Naive B cell (primary cell): ENCODE results near the gene NFKBIL1. TPM values are rescaled to one million over a fixed set of nuclear protein-coding genes. Genes with fewer than 3 reads are reported as not detected.
A peak's percentile ranks its signal among the peaks of the same experiment; 100 is the strongest.
"Not testable (repeated sequence)": the region's sequence is repeated elsewhere in the genome, so short reads cannot be mapped to it uniquely, and the experiment has no call there.

ENCODE experiments used
- ATAC-seq, 2 donors: fragments of 150-1000 bp; cut with Tn5 transposase; 2 replicates each; pipeline ENCODE4 v1.10.0; 2021; ENCODE audit warnings: low read depth in 2 of 2, mild to moderate bottlenecking in 2 of 2, moderate library complexity in 2 of 2
- DNase-seq: peaks from one replicate; pipeline ENCODE4 v3.0.0; 2022
- H3K27ac Mint-ChIP-seq, 6 donors: one replicate each; pipeline ENCODE4 v1.8.0; 2020 to 2022; ENCODE audit warnings: mild to moderate bottlenecking in 6 of 6, mixed read lengths in 6 of 6, moderate library complexity in 5 of 6, inconsistent platforms in 2 of 6
- H3K27me3 Mint-ChIP-seq, 3 donors: one replicate each; pipeline ENCODE4 v1.8.0; 2021 to 2022; ENCODE audit warnings: mixed read lengths in 3 of 3, mild to moderate bottlenecking in 1 of 3
- H3K36me3 Mint-ChIP-seq, 2 donors: one replicate each; pipeline ENCODE4 v1.8.0; 2020 to 2022; ENCODE audit warnings: mixed read lengths in 2 of 2, inconsistent platforms in 1 of 2, mild to moderate bottlenecking in 1 of 2
- H3K4me1 Mint-ChIP-seq, 3 donors: one replicate each; pipeline ENCODE4 v1.8.0; 2020 to 2022; ENCODE audit warnings: mixed read lengths in 3 of 3, inconsistent platforms in 1 of 3, mild to moderate bottlenecking in 1 of 3, moderate library complexity in 1 of 3
- H3K4me3 Mint-ChIP-seq, 8 donors: one replicate each; pipeline ENCODE4 v1.8.0; 2020 to 2022; ENCODE audit warnings: mild to moderate bottlenecking in 8 of 8, mixed read lengths in 8 of 8, moderate library complexity in 8 of 8, inconsistent platforms in 2 of 8
- H3K9me3 Mint-ChIP-seq, 7 donors: one replicate each; pipeline ENCODE4 v1.8.0; 2020 to 2022; ENCODE audit warnings: mixed read lengths in 7 of 7, mild to moderate bottlenecking in 5 of 7, inconsistent platforms in 2 of 7, moderate library complexity in 1 of 7
- polyA plus RNA-seq, 6 donors: library from polyadenylated mRNA; unstranded; fragments of 300-500 nt; fragmentation: Illumina TruSeq; gene quantifications; one replicate each; pipeline ENCODE4 v1.2.3, GENCODE V29; 2021; ENCODE audit warnings: low read depth in 6 of 6

Gene NFKBIL1
- polyA plus RNA-seq, 6 donors from 2014 or later, result 0.24 to 11.4 (median 8.9) TPM

DNA sequence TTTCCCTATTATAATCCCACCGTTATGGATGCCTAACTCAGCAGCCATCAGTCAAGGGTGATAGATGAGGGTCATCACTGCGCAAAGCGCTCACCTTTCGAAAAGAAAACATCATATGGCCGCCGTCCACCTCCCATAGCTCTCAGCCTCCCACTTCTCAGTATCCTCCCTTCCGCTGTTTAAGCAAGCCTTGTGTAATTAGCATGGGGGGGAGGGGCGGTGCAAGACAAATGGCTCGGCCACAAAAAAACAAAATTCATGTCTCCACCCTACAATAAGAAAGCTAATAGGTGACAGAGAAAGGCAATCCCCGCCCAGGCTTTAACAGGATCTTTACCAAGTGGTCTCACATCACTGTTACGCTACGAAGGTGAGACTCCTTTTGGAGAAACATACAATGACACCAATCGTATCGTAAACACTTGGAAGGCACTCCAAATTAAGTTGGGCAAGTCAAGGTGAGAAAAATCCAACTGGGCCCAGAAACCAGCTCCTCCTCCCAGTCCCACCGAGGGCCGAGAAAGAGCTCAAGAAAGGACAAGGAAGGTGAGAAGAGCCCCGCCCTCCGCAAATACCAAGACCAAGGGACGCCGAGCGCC lies 6.2 kb upstream of the NFKBIL1 start:
- peak; percentile 35 to 42 for ATAC-seq

DNA sequence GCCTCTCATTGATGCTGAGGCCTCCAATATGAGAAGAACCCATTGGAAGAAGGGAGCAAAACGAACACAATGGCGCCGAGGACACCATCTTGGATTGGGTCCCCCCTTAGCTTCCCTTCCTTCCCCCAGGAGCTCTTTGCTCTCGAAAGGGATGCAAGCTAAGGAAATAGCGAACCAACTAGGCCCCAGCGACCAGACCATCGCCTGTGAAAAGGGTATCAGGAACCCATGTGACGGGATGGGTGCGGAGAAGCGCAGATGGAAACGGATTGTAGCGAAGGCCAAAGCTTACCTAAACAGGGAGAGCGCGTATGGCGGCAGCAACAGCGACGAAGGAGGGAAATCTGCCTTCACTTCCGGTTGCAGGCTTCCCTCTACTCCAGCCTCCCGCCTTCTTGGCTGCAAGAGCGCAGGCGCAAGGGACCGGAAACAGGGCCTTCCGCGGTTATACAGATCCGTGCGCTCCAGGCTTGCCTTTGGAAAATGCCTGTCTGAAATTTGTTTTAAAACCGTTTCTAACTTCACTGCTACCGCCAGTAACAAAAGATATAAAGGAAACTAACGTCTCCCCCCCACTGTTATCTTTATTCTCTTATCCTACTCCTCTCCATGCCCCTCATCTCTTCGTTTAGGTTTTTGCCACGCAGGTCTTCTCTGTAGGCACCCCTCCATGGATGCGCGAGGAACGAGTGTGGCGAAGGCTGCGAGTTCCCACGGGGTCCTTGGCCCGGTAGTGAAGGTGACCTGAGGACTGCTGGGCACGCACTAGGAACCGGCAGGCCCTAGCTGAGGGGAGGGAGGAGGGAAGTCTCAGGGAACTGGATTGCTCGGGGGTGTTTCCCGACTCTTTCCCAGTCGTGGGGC lies 5.5 kb upstream of the NFKBIL1 start, which contains the start of gene DDX39B:
DDX39B (minus strand) TSS at position 346 of the 864 bp plus-strand sequence. CDS start 1,471 bp downstream, outside the sequence.
- ATAC-seq, result peak; percentile 73 to 75
- H3K4me3 Mint-ChIP-seq, result peak within 1 kb of the TSS; percentile 90 to 100 (median 99)
- H3K36me3 Mint-ChIP-seq, result peaks cover 10 to 22% of the 10 kb centered on the region in 2 donors
- peak within 1 kb of the TSS; percentile 97 to 100 (median 100) for H3K27ac Mint-ChIP-seq
- H3K4me1 Mint-ChIP-seq, result peaks cover 42 to 53% (median 45%) of the 10 kb centered on the region in 3 donors
- no peaks in the 10 kb centered on the region for H3K9me3 Mint-ChIP-seq
- no peaks in the 10 kb centered on the region for H3K27me3 Mint-ChIP-seq
- peak; percentile 91 for DNase-seq

More for the DNA sequence above, 6.2 kb upstream of the NFKBIL1 start:
- H3K27ac Mint-ChIP-seq, result peak overlapping the region; percentile 97 to 100 (median 100)
- H3K36me3 Mint-ChIP-seq, result peaks cover 15 to 22% of the 10 kb centered on the region in 2 donors
- DNase-seq, result peak; percentile 69
- H3K9me3 Mint-ChIP-seq, result no peaks in the 10 kb centered on the region
- peaks cover 36 to 47% (median 42%) of the 10 kb centered on the region in 3 donors for H3K4me1 Mint-ChIP-seq
- H3K4me3 Mint-ChIP-seq, result peak overlapping the region; percentile 90 to 100 (median 99)
- H3K27me3 Mint-ChIP-seq, result no peaks in the 10 kb centered on the region

DNA sequence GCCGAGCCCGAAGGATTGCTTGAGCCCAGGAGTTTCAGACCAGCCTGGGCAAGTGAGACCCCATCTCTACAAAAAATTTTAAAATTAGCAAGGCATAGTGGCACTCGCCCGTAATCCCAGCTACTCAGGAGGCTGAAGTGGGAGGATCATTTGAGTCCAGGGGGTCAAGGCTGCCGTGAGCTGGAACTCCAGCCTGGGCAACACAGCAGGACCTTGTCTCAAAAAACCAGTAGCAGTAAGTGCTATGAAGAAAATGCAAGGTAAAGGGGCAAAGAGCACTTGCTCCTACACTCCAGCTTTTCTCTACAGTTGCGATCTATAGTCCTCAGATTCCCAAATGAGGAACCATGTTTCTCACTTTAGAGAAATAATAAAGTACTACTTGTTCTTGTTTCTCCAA lies 3.8 kb upstream of the NFKBIL1 start:
- peak overlapping the region in 2 of 8 donors; percentile 52 to 100 for H3K4me3 Mint-ChIP-seq
- peak overlapping the region in 1 of 6 donors; percentile 97 for H3K27ac Mint-ChIP-seq
- ATAC-seq, result no peak
- peaks cover 44 to 60% (median 48%) of the 10 kb centered on the region in 3 donors for H3K4me1 Mint-ChIP-seq
- no peaks in the 10 kb centered on the region for H3K9me3 Mint-ChIP-seq
- peaks cover 11 to 17% of the 10 kb centered on the region in 2 donors for H3K36me3 Mint-ChIP-seq
- H3K27me3 Mint-ChIP-seq, result no peaks in the 10 kb centered on the region
- no peak for DNase-seq

DNA sequence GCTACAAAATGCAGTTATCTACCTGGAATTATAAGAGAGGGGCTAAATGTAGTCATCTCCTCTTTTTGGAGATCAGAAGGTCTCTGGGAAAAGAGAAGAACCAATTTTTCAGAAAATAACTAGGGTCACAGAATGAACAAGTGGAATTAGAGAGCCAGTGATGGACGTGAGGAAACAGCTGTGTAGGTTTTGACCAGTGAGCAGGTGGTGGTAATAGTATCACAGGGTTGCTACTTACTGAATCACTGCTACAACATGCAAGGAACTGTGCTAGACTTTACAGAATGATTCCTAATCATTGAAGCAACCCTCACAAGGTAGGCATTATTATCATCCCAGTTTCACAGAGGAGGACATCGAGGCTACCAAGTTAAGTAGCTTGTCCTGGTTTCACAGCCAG lies 2.7 kb upstream of the NFKBIL1 start:
- no peaks in the 10 kb centered on the region for H3K27me3 Mint-ChIP-seq
- ATAC-seq (no peak), DNase-seq (no peak)
- H3K27ac Mint-ChIP-seq, result no peak overlapping the region
- peak overlapping the region in 3 of 8 donors; percentile 40 to 61 (median 49) for H3K4me3 Mint-ChIP-seq
- H3K9me3 Mint-ChIP-seq, result no peaks in the 10 kb centered on the region
- peaks cover 7 to 10% of the 10 kb centered on the region in 2 donors for H3K36me3 Mint-ChIP-seq
- peaks cover 35 to 55% (median 38%) of the 10 kb centered on the region in 3 donors for H3K4me1 Mint-ChIP-seq

DNA sequence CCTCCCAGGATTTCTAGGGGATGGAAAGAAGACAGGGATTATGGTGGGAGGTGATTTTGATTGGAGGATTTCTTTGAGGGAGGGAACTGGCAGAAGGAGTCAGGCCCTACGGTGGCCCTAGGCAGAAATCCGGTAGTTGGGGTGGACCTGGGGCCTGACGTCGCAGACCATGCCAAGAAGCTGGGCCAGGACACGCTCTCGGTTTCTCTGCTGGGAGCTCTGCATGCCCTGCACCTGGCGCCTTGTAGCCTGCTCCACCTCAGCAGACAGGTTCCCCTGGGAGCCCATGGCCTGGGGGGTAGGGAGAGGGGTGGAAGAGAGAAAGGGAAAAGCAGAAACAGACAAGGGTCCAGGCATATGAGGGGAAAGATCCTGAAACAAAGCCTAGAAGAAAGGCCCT lies 2.1 kb upstream of the NFKBIL1 start:
- no peaks in the 10 kb centered on the region for H3K27me3 Mint-ChIP-seq
- peak overlapping the region in 1 of 6 donors; percentile 75 for H3K27ac Mint-ChIP-seq
- H3K36me3 Mint-ChIP-seq, result peaks cover 2 to 5% of the 10 kb centered on the region in 2 donors
- ATAC-seq, result no peak
- H3K4me1 Mint-ChIP-seq, result peaks cover 32 to 53% (median 32%) of the 10 kb centered on the region in 3 donors
- no peak for DNase-seq
- no peaks in the 10 kb centered on the region for H3K9me3 Mint-ChIP-seq
- H3K4me3 Mint-ChIP-seq, result peak overlapping the region in 3 of 8 donors; percentile 13 to 72 (median 46)

DNA sequence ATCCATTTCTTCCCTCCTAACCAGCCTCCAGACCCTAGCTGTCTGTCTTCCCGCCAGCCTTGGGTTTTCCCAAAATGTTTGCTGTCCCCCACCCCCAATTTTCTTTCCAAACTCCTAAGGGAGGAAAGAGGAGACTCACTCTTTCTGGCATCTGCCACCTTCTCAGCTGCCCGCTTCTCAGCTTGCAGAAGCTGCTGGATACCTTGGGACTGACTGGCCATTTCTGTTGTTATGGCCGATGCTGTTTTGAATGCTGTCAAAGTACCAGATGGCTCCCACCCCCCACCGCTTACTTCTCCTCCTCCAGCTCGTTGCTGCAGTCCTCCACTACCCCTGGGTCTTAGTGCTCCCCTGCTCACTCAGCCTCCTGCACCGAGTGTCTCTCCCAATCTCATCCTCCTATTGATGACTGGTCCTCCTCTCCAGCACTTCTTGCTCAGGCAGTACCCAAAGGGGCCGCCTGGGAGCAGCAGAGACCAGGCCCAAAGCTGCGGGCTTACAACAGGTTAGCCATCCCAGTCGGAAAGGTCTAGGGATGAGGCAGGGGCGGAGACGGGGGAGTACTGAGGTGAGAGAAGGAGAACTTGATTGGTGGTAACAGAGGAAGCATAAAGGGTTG lies 960 bp upstream of the NFKBIL1 start, which contains the start of gene ATP6V1G2:
ATP6V1G2 (minus strand) TSS at position 270 of the 619 bp plus-strand sequence; CDS start at position 221, 49 bp downstream.
- no peaks in the 10 kb centered on the region for H3K27me3 Mint-ChIP-seq
- peak within 1 kb of the TSS; percentile 84 to 95 (median 91) for H3K4me3 Mint-ChIP-seq
- peaks cover 26 to 52% (median 28%) of the 10 kb centered on the region in 3 donors for H3K4me1 Mint-ChIP-seq
- ATAC-seq, result peak; percentile 45
- peak within 1 kb of the TSS; percentile 83 to 98 (median 96) for H3K27ac Mint-ChIP-seq
- DNase-seq, result peak; percentile 77
- peaks cover 0 to 5% of the 10 kb centered on the region in 2 donors for H3K36me3 Mint-ChIP-seq
- H3K9me3 Mint-ChIP-seq, result no peaks in the 10 kb centered on the region

DNA sequence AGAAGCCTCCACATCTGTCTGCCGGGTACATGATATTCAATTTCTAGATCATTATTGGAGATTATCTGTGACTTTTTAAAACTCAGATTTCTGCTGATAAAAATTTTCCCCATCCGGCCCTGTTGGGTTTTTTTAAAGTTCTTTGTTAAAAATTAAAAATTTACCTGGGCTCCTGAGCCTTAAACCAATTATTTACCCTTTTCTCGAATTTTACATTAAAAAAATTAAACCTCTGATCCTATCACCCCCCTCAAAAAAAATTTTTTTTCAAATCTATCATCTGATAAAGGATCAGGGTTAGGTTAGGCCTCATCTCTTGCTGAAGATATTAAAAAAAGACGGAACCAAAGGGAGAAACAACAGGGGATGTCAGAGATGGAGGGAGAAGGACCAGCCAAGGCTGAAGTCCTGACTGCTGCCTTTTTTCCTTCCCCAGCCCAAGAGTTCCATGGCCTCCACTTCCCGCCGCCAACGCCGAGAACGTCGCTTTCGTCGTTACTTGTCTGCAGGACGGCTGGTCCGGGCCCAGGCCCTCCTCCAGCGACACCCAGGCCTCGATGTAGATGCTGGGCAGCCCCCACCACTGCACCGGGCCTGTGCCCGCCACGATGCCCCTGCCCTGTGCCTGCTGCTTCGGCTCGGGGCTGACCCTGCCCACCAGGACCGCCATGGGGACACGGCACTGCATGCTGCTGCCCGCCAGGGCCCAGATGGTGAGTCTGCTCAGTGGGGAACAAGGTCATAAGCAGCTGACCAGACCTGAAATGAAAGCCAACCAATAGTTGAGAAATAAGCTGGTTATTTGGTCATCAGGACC lies 527 bp downstream of the NFKBIL1 start:
- ATAC-seq (no peak), DNase-seq (no peak)
- Mint-ChIP-seq H3K27ac (peak overlapping the region; percentile 83 to 98 (median 96)), H3K4me3 (peak overlapping the region; percentile 84 to 95 (median 91)), H3K4me1 (peaks cover 26 to 51% (median 27%) of the 10 kb centered on the region in 3 donors), H3K36me3 (peaks cover 0 to 5% of the 10 kb centered on the region in 2 donors), H3K27me3 (no peaks in the 10 kb centered on the region), H3K9me3 (no peaks in the 10 kb centered on the region)

DNA sequence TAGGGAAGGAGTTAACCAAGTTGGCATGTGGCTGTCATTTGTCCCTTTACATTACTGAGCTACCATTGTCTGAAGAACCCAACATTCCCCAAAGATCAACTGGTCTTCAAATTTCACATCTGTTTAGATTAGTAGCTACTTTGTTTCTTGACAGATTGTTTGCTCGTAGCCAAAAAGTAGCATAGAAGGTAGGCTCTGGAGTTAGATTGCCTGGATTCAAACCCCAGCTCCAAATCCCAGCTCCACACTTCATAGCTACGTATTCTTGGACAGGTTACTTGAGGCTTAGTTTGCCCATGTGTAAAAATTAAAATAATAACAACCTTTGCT lies 1.1 kb downstream of the NFKBIL1 start:
- Mint-ChIP-seq H3K36me3 (peaks cover 0 to 5% of the 10 kb centered on the region in 2 donors), H3K9me3 (no peaks in the 10 kb centered on the region), H3K27me3 (no peaks in the 10 kb centered on the region), H3K4me3 (peak overlapping the region in 2 of 8 donors; percentile 50 to 84), H3K27ac (peak overlapping the region; percentile 8 to 98 (median 76)), H3K4me1 (peaks cover 26 to 49% (median 27%) of the 10 kb centered on the region in 3 donors)
- ATAC-seq, result no peak
- DNase-seq, result no peak

DNA sequence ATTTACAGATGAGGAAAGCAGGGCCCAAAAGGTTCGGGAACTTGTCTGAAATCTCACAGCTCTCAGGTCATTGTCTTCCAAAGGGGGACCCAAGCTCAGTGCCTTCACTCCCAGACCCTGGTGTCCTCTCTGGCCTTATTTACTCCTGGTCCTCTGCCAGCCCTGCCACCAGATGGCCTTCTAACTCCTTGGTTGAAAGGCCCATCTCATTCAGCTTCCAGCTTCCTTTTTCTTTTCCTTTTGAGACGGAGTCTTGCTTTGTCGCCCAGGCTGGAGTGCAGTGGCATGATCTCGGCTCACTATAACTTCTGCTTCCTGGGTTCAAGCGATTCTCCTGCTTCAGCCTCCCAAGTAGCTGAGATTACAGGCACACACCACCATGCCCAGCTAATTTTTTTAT lies 4.0 kb downstream of the NFKBIL1 start:
- H3K36me3 Mint-ChIP-seq, H3K9me3 Mint-ChIP-seq, H3K27me3 Mint-ChIP-seq: not testable (repeated sequence)
- Mint-ChIP-seq H3K4me1 (peaks cover 24 to 52% (median 29%) of the 10 kb centered on the region in 3 donors), H3K4me3 (peak overlapping the region; percentile 56 to 92 (median 83)), H3K27ac (peak overlapping the region; percentile 63 to 88 (median 78))
- ATAC-seq, result peak; percentile 13 to 26
- peak; percentile 74 for DNase-seq

DNA sequence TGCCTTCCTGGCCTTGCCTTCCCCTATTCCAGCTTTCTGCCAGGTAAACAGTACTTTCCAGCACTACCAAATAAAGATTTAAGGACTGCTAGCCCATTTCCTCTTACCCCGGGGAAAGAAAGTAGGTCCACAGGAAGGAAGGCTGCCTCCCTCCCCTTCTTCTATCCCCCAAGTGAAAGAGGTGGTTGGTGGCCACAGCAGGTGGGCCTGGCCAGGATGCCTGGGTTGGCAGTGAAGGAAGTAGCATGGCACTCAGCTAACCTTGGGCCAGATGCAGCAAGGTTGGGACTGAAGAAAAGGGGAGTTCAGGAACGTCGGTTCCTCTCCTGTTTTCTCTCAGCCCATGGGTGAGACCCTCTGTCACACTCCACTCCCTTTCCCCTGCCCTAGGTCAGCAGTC lies 8.9 kb downstream of the NFKBIL1 start:
- Mint-ChIP-seq H3K4me3 (peak overlapping the region in 5 of 8 donors; percentile 23 to 61 (median 45)), H3K4me1 (peaks cover 45 to 66% (median 53%) of the 10 kb centered on the region in 3 donors), H3K27me3 (no peaks in the 10 kb centered on the region), H3K36me3 (no peaks in the 10 kb centered on the region), H3K9me3 (no peaks in the 10 kb centered on the region), H3K27ac (no peak overlapping the region)
- no peak for ATAC-seq
- DNase-seq, result no peak

DNA sequence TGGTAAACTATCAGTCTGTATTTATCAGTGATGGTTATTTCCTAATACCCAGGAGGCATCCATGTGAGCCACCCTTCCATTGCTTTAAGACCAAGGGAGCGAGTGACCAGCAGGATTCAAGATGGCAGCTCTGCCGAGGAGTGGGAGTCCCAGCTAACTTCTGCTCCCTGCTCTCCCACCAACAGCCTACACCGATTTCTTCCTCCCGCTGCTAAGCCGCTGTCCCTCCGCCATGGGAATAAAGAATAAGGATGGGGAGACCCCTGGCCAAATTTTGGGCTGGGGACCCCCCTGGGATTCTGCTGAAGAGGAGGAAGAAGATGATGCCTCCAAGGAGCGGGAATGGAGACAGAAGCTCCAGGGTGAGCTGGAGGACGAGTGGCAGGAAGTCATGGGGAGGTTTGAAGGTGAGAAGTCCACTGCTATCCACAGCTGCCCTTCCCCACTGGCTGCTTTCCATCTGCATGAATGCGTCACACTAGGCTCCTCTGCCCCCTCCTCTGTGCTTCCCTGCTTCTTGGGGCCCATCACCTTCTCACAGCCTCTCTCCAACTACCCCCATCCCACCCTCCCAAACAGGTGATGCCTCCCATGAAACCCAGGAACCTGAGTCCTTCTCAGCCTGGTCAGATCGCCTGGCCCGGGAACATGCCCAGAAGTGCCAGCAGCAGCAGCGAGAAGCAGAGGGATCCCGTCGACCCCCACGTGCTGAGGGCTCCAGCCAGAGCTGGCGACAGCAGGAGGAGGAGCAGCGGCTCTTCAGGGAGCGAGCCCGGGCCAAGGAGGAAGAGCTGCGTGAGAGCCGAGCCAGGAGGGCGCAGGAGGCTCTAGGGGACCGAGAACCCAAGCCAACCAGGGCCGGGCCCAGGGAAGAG lies 10.3 kb downstream of the NFKBIL1 start:
- peak overlapping the region; percentile 26 to 91 (median 74) for H3K27ac Mint-ChIP-seq
- H3K4me3 Mint-ChIP-seq, result peak overlapping the region in 7 of 8 donors; percentile 12 to 98 (median 86)
- no peak for DNase-seq
- no peak for ATAC-seq
- H3K9me3 Mint-ChIP-seq, result no peaks in the 10 kb centered on the region
- H3K36me3 Mint-ChIP-seq, result peaks cover 0 to 7% of the 10 kb centered on the region in 2 donors
- H3K27me3 Mint-ChIP-seq, result no peaks in the 10 kb centered on the region
- peaks cover 52 to 69% (median 59%) of the 10 kb centered on the region in 3 donors for H3K4me1 Mint-ChIP-seq

DNA sequence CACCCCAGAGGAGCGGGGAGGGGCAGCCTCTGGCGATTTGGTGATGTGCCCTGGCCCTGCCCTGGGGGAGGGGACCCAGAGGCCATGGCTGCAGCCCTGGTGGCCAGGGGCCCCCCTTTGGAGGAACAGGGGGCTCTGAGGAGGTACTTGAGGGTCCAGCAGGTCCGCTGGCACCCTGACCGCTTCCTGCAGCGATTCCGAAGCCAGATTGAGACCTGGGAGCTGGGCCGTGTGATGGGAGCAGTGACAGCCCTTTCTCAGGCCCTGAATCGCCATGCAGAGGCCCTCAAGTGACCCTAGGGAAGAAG lies 10.9 kb downstream of the NFKBIL1 start:
- Mint-ChIP-seq H3K36me3 (peaks cover 5 to 7% of the 10 kb centered on the region in 2 donors), H3K4me1 (peaks cover 58 to 75% (median 64%) of the 10 kb centered on the region in 3 donors), H3K4me3 (peak overlapping the region in 6 of 8 donors; percentile 12 to 99 (median 90)), H3K27ac (peak overlapping the region in 4 of 6 donors; percentile 26 to 99 (median 90)), H3K9me3 (no peaks in the 10 kb centered on the region), H3K27me3 (no peaks in the 10 kb centered on the region)
- no peak for ATAC-seq
- DNase-seq, result no peak
